ENCODE results near the gene RAD51D. TPM values are rescaled to one million over a fixed set of nuclear protein-coding genes. Genes with fewer than 3 reads are reported as not detected.
"Not testable (repeated sequence)": the region's sequence is repeated elsewhere in the genome, so short reads cannot be mapped to it uniquely, and the experiment has no call there.

Gene RAD51D
- total RNA-seq, 4 donors from 2014 or later = 6.4 to 16.1 (median 9.9) TPM

GRCh38 chr17:35048685-35049379, 70.8 kb downstream of the RAD51D start:
- TF ChIP-seq, protein P1, sequence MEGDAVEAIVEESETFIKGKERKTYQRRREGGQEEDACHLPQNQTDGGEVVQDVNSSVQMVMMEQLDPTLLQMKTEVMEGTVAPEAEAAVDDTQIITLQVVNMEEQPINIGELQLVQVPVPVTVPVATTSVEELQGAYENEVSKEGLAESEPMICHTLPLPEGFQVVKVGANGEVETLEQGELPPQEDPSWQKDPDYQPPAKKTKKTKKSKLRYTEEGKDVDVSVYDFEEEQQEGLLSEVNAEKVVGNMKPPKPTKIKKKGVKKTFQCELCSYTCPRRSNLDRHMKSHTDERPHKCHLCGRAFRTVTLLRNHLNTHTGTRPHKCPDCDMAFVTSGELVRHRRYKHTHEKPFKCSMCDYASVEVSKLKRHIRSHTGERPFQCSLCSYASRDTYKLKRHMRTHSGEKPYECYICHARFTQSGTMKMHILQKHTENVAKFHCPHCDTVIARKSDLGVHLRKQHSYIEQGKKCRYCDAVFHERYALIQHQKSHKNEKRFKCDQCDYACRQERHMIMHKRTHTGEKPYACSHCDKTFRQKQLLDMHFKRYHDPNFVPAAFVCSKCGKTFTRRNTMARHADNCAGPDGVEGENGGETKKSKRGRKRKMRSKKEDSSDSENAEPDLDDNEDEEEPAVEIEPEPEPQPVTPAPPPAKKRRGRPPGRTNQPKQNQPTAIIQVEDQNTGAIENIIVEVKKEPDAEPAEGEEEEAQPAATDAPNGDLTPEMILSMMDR (IDR thresholded peaks at IDR 0.05) = no peak

DNA sequence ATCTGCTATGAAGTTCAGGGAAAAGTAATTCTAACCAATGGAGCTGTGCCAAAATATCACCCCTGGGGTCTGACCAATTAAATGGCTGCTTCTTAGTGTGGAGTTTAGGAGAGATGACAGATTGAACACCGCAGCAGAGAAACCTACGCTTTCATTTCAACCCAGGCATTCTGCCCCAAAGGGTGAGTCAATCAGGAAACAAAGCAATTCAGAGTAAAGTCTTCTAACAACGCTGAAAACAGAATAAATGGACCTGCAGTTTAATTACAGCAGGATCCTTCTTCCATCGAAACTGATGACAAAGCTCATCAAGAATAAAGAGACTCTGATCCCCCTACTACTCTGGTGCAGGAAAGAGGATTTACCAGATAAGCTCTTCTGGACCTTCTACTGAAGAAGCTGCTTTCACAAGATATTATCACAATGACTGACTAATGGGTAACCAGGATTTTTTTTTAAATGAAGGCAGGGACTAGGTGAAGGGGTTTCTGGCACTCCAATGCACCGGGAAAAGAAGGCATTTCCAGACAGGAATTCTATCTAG, 72.8 kb downstream of the RAD51D start:
- TF ChIP-seq, protein P1 (IDR thresholded peaks at IDR 0.05) = no peak
- ATAC-seq (ENCODE audit: low FRiP score) = no peak
- DNase-seq (ENCODE audit: low spot score) = no peak

More at GRCh38 chr17:35048685-35049379, 70.8 kb downstream of the RAD51D start:
- DNase-seq (ENCODE audit: low spot score) (no peak), ATAC-seq (ENCODE audit: low FRiP score) (no peak)

- TF ChIP-seq, protein P1 (IDR thresholded peaks at IDR 0.05) = no peak
- ATAC-seq (ENCODE audit: low FRiP score) = no peak
- DNase-seq (ENCODE audit: low spot score) = no peak
These were observed 73.4 kb downstream of the RAD51D start for GRCh38 chr17:35046245-35046644.

DNA sequence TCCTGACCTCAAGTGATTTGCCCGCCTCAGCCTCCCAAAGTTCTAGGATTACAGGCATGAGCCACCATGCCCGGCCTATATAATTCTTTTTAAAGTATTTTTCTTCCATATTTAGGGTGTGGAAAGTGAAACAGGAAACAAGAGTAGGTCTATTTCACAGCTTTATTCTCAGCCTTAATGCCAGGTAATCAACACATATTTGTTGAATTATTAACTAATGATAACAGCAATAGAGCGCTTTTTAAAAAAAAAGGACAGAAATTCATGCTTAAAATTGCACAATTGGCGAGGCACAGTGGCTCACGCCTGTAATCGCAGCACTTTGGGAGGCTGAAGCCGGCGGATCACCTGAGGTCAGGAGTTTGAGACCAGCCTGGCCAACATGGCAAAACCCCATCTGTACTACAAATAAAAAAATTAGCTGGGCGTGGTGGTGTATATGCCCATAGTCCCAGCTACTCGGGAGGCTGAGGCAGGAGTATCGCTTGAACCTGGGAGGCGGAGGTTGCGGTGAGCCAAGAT, 74.1 kb downstream of the RAD51D start:
- DNase-seq (ENCODE audit: low spot score); ATAC-seq (ENCODE audit: low FRiP score): not testable (repeated sequence)

- ATAC-seq (ENCODE audit: low FRiP score) (no peak), DNase-seq (ENCODE audit: low spot score) (no peak)
- TF ChIP-seq, protein P1 (IDR thresholded peaks at IDR 0.05) = no peak
These were observed 75.5 kb downstream of the RAD51D start for GRCh38 chr17:35044181-35044580.

Small RNA genes within 50 kb of the gene (small RNA-seq; reads per million reads assigned to genes)
- not detected for gene AC004223.1
- gene RNU6-840P = not detected

Other genes with a start within 250 kb of the RAD51D start
- gene CCT6B, start 158.4 kb downstream of the RAD51D start, total RNA-seq = 1 to 10 TPM; 2.4 to 4.6 (median 4.0) TPM
- gene ZNF830, start 158.3 kb downstream of the RAD51D start, total RNA-seq = 10 to 100 TPM in 3 of 4 donors, 1 to 10 TPM in 1; 8.6 to 15.7 (median 10.8) TPM
- 10 to 100 TPM; 17.7 to 23.2 (median 20.0) TPM for gene LIG3, start 139.3 kb downstream of the RAD51D start, total RNA-seq
- 10 to 100 TPM; 17.3 to 23.1 (median 19.7) TPM for gene RFFL, start 56.2 kb downstream of the RAD51D start, total RNA-seq
- not detected for gene FNDC8, start 1.8 kb upstream of the RAD51D start, total RNA-seq
- gene NLE1, start 22.4 kb upstream of the RAD51D start, total RNA-seq = 10 to 100 TPM; 12.1 to 31.3 (median 14.6) TPM
- under 1 TPM in 1 of 4 donors, not detected in 3; 0.06 TPM for gene UNC45B, start 28.0 kb upstream of the RAD51D start, total RNA-seq
- not detected for gene SLC35G3, start 74.5 kb upstream of the RAD51D start, total RNA-seq
- gene SLFN5, start 123.2 kb upstream of the RAD51D start, total RNA-seq = 10 to 100 TPM; 18.9 to 53.0 (median 32.5) TPM